ENCODE data around the gene EN2.

DNA sequence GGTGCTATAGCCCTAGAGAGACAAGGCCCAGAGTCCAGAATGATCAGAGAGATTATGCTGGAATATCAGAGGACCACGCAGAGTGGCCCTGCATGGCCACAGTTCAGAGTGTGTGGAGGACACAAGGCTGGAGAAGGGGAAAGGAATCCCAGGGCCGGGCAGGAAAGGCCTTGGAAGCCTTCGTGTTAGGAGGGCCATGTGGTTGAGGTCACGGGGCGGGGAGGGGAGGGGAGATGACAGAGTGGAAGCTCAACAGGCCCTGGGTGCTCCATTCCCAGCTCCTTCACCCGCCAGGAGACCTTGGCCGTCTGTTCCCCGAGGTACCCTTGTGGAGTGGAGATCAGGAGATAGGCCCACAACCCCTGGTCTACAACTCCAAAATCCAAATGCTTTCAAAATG is 13.2 kb upstream of the EN2 start:
- TF ChIP-seq TAF1 (IDR thresholded peaks at IDR 0.05; ENCODE audit: borderline replicate concordance, low read depth, low read length) (no peak), POLR2AphosphoS5 (IDR thresholded peaks at IDR 0.05; ENCODE audit: low read depth, low read length) (no peak)

Data from GM12892 (cell line).